Measurements from ENCODE around the gene ACTN4. TPM values are rescaled to one million over a fixed set of nuclear protein-coding genes. Genes with fewer than 3 reads are reported as not detected.

ACTN4 gene
- total and polyA plus RNA-seq, 2 donors (not counting 1 experiment from before 2014, with no cell fraction given): 108 to 164 TPM

- H3K36me3 ChIP-seq (replicated peaks in 1 of 2; ENCODE audit: control extremely low read depth in 1 of 2, control insufficient read depth in 1 of 2, extremely low read depth in 1 of 2, insufficient read depth in 2 of 2, low read length in 1 of 2): peaks cover 2 to 45% of the 10 kb centered on the region in 2 experiments
- ATAC-seq (ENCODE audit: low read depth) (peak; percentile 87), DNase-seq (peak; percentile 93)
- peak within 1 kb of the TSS; percentile 54 to 95 (median 79) for H3K4me3 ChIP-seq (ENCODE audit: control extremely low read depth in 1 of 5, extremely low read depth in 1 of 5, insufficient read depth in 1 of 5, low read depth in 2 of 5, low read length in 4 of 5)
- ChIA-PET CTCF (interaction anchor here (0.8 to 5.6 kb wide), 16 partner anchors 11 to 314 kb away, joined by 3 to 65 read pairs (median 5); partner anchors contain the start of genes ACTN4, CATSPERG, FAM98C and MRPS12), POLR2A (interaction anchor here (0.5 to 2.4 kb wide), 14 partner anchors 17 to 742 kb away, joined by 3 to 14 read pairs (median 6); partner anchors contain the start of genes ACTN4, FAM98C, MRPS12 and NFKBIB)
- Mint-ChIP-seq H3K9me3 (ENCODE audit: insufficient read depth) (no peaks in the 10 kb centered on the region), H3K27me3 (no peaks in the 10 kb centered on the region), H3K4me1 (peaks cover 51% of the 10 kb centered on the region), H3K27ac (peak within 1 kb of the TSS; percentile 98), H3K4me3 (peak within 1 kb of the TSS; percentile 100)
- peak within 1 kb of the TSS; percentile 93 for H3K4me2 ChIP-seq (replicated peaks; ENCODE audit: low read depth, low read length, poor library complexity, severe bottlenecking)
- intact Hi-C loops (cut with micrococcal nuclease): loop anchor here (1.0 to 10.0 kb wide), 12 partner anchors 18 to 839 kb away; partner anchors contain the start of genes ACTN4, CATSPERG, ECH1 and GGN
- peaks cover 40% of the 10 kb centered on the region for H4K20me1 ChIP-seq (ENCODE audit: control insufficient read depth, insufficient read depth, low read length, poor library complexity, severe bottlenecking)
- WGBS (ENCODE audit: insufficient coverage): under 1% methylated on average over 27 of the region's 28 CpGs
- H3K9ac ChIP-seq (ENCODE audit: low read length): peak within 1 kb of the TSS; percentile 98
- H3K9me3 ChIP-seq (ENCODE audit: control extremely low read depth in 1 of 3, control insufficient read depth in 2 of 3, insufficient read depth in 1 of 3, low read length in 2 of 3): no peaks in the 10 kb centered on the region
- TF ChIP-seq CTCF (IDR thresholded peaks at IDR 0.05) (no peak), EZH2 (IDR thresholded peaks at IDR 0.05; ENCODE audit: borderline replicate concordance, insufficient read depth, low read depth, low read length, poor library complexity, severe bottlenecking) (no peak)
- peak within 1 kb of the TSS; percentile 86 for H2AFZ ChIP-seq (ENCODE audit: insufficient read depth, low read depth, low read length, poor library complexity, severe bottlenecking)
- peak within 1 kb of the TSS; percentile 88 to 93 for H3K27ac ChIP-seq (ENCODE audit: low read length in 2 of 2)
- H3K4me1 ChIP-seq (ENCODE audit: control insufficient read depth in 2 of 2, insufficient read depth in 2 of 2, low read length in 2 of 2): peaks cover 33 to 54% of the 10 kb centered on the region in 2 donors
- peaks cover 79% of the 10 kb centered on the region for H3K79me2 ChIP-seq (ENCODE audit: control insufficient read depth, insufficient read depth, low read length)
- no peaks in the 10 kb centered on the region for H3K27me3 ChIP-seq (replicated peaks in 1 of 4; ENCODE audit: control extremely low read depth in 1 of 4, control insufficient read depth in 3 of 4, insufficient read depth in 4 of 4, low read length in 3 of 4)
Measured at GRCh38 chr19:38617764-38618589, 29.5 kb upstream of the ACTN4 start, which contains the start of gene MAP4K1. MAP4K1 (minus strand) TSS chr19:38617953; CDS start chr19:38617895, 58 bp downstream.

Data from B cell (primary cell).